GM12878 (cell line): ENCODE data around the gene NAA25. TPM values are rescaled to one million over a fixed set of nuclear protein-coding genes. Genes with fewer than 3 reads are reported as not detected.

Experiments
- ATAC-seq: fragments of 200-7000 bp; cut with Tn5 transposase; 3 replicates; pipeline ENCODE4 v1.9.1; 2020; ENCODE audit warnings: mild to moderate bottlenecking, moderate library complexity
- BruUV-seq: library from RNA; stranded (reverse); fragments of 400-500 nt; replicated peaks from 2 replicates; lab custom pipeline; 2021; lab: Mats Ljungman, UMichigan
- CTCF ChIA-PET: fragments of 300-600 bp; sonication (Branson Sonifier 250); formaldehyde crosslinking; extraction: SDS; loops from one replicate; lab custom pipeline; 2021; ENCODE audit warnings: inconsistent platforms; lab: Yijun Ruan, JAX
- POLR2A ChIA-PET: fragments of 350-600 bp; formaldehyde crosslinking; extraction: SDS; loops from one replicate; lab custom pipeline; 2021; ENCODE audit warnings: inconsistent platforms; lab: Charles Lee
- RAD21 ChIA-PET: fragments of 300-600 bp; sonication (Branson Sonifier 250); formaldehyde crosslinking; loops from one replicate; lab custom pipeline; 2023; ENCODE audit warnings: antibody characterized with exemption; ENCODE audit not compliant: unreplicated experiment; lab: Charles Lee
- SMC1A ChIA-PET: fragments of 300-600 bp; sonication (Branson Sonifier 250); formaldehyde crosslinking; loops from one replicate; lab custom pipeline; 2023; ENCODE audit not compliant: unreplicated experiment, uncharacterized antibody; lab: Charles Lee
- DNase-seq: peaks from one replicate; pipeline ENCODE4 v3.0.0-alpha.2; 2011; ENCODE audit warnings: low read depth, low spot score
- FAIRE-seq: peaks from 3 replicates; lab custom pipeline; 2011; peaks lifted over from hg19 to GRCh38; lab: Jason Lieb, UNC
- H2AFZ ChIP-seq: 2 replicates; pipeline ENCODE4 v1.6.0; 2011; ENCODE audit warnings: low read depth, low read length, control low read depth; ENCODE audit not compliant: control insufficient read depth
- H3K27ac ChIP-seq: 2 replicates; pipeline ENCODE4 v1.5.1; 2011; ENCODE audit warnings: control low read depth; ENCODE audit not compliant: control insufficient read depth, insufficient read depth
- H3K27me3 ChIP-seq, 2 experiments: replicated peaks in 1 of 2; 2 replicates each; pipeline versions ENCODE4 v1.6.0 to v1.6.1; 2011; ENCODE audit warnings: low read length in 1 of 2; ENCODE audit not compliant: control insufficient read depth in 2 of 2, insufficient read depth in 2 of 2
- H3K36me3 ChIP-seq, 2 experiments: 2 replicates each; pipeline ENCODE4 v1.5.1; 2011; ENCODE audit warnings: low read length in 1 of 2; ENCODE audit not compliant: control insufficient read depth in 2 of 2, insufficient read depth in 2 of 2
- H3K4me1 ChIP-seq: 2 replicates; pipeline ENCODE4 v1.6.1; 2011; ENCODE audit warnings: mild to moderate bottlenecking, low read length, moderate library complexity, mixed read lengths; ENCODE audit not compliant: control insufficient read depth, insufficient read depth
- H3K4me2 ChIP-seq: 2 replicates; pipeline ENCODE4 v1.6.0; 2011; ENCODE audit warnings: control low read depth; ENCODE audit not compliant: control insufficient read depth, insufficient read depth
- H3K4me3 ChIP-seq: fragments of 200-600 bp; sonication (generic); 2 replicates; pipeline ENCODE4 v1.5.1; 2016
- H3K79me2 ChIP-seq: 2 replicates; pipeline ENCODE4 v1.6.0; 2011; ENCODE audit warnings: low read length; ENCODE audit not compliant: control insufficient read depth, insufficient read depth
- H3K9ac ChIP-seq: 2 replicates; pipeline ENCODE4 v1.8.0; 2011; ENCODE audit warnings: low read length, control low read depth, mixed read lengths; ENCODE audit not compliant: control insufficient read depth, insufficient read depth
- H3K9me3 ChIP-seq: replicated peaks from 3 replicates; pipeline ENCODE4 v1.5.1; 2011; ENCODE audit warnings: mild to moderate bottlenecking, low read length; ENCODE audit not compliant: control insufficient read depth, insufficient read depth
- H4K20me1 ChIP-seq: 2 replicates; pipeline ENCODE4 v1.6.0; 2011; ENCODE audit not compliant: control insufficient read depth, insufficient read depth
- EED ChIP-seq: sonication (generic); IDR thresholded peaks from 2 replicates; pipeline ENCODE4 v1.6.1; 2016; ENCODE audit warnings: antibody characterized with exemption, low read depth
- JUNB ChIP-seq: IDR thresholded peaks from 2 replicates; pipeline ENCODE4 v1.6.1; 2016; ENCODE audit warnings: antibody characterized with exemption, mild to moderate bottlenecking
- NFYA ChIP-seq: IDR thresholded peaks from 2 replicates; pipeline ENCODE4 v1.6.1; 2011; ENCODE audit warnings: low read depth, mild to moderate bottlenecking, low read length, improper control_type of control experiment, borderline replicate concordance
- RAD21 ChIP-seq: IDR thresholded peaks from 2 replicates; pipeline ENCODE4 v1.6.1; 2011; ENCODE audit warnings: mild to moderate bottlenecking, low read depth, low read length, moderate library complexity; ENCODE audit not compliant: insufficient read depth
- RBBP5 ChIP-seq: fragments of 200-600 bp; sonication (generic); conservative IDR thresholded peaks from 2 replicates; pipeline ENCODE4 v1.6.1; 2016
- ZNF622 ChIP-seq: fragments of 450-650 bp; IDR thresholded peaks from 2 replicates; pipeline ENCODE4 v1.6.1; 2017; ENCODE audit warnings: mild to moderate bottlenecking, inconsistent platforms
- WGBS: methylation state at CpG from one replicate; pipeline ENCODE4 v1.1.6; 2016; ENCODE audit warnings: low lambda C conversion rate; ENCODE audit not compliant: insufficient replicate concordance, insufficient coverage; ENCODE audit errors: missing lambda C conversion rate; 5-methylcytosine and 5-hydroxymethylcytosine counted together
- in situ Hi-C: fragments of 300-500 bp; cut with MboI; formaldehyde crosslinking; loops from 9 replicates; pipeline ENCODE4 v1.14.3; 2018; ENCODE audit warnings: mixed read lengths
- intact Hi-C: fragments of 100-400 bp; cut with micrococcal nuclease; formaldehyde crosslinking; loops from one replicate; pipeline ENCODE4 v1.14.2; 2022; ENCODE audit not compliant: unreplicated experiment
- polyA plus RNA-seq, 11 experiments: library from polyadenylated mRNA; depleted of rRNA in 4 of 11; unstranded in 6 of 11; stranded (reverse) in 5 of 11; fragments of >200 nt; fragmentation: Nextera tagmentation in 4 of 11; fragmentation: Illumina TruSeq in 1 of 11; extraction: Ambion mirVana in 4 of 11; extraction: Trizol in 1 of 11; gene quantifications; 1 replicate in 1 of 11; 2 replicates in 10 of 11; pipeline versions ENCODE4 v1.2.1 to v1.2.3, GENCODE V29; 2011 to 2016; ENCODE audit warnings: inconsistent platforms in 2 of 11, missing spikeins in 2 of 11, low read depth in 1 of 11
- total RNA-seq, 4 experiments: library from RNA; depleted of rRNA in 3 of 4; stranded (reverse); fragments of >200 nt in 3 of 4; fragmentation: Illumina TruSeq in 1 of 4; extraction: Trizol in 1 of 4; gene quantifications; 2 replicates each; pipeline versions ENCODE4 v1.2.1 to v1.2.3, GENCODE V29; 2013 to 2021
- TF ChIP-seq, protein P1 (sequence below): fragments of 450-650 bp; IDR thresholded peaks from 2 replicates; pipeline ENCODE4 v1.6.1; 2018; ENCODE audit warnings: mild to moderate bottlenecking, low read depth, moderate library complexity; ENCODE audit not compliant: partially characterized antibody
- TF ChIP-seq, protein P2 (sequence below): fragments of 450-650 bp; conservative IDR thresholded peaks from 2 replicates; pipeline ENCODE4 v1.6.1; 2017; ENCODE audit warnings: mild to moderate bottlenecking, moderate library complexity
- TF ChIP-seq, protein P3 (sequence below): fragments of 450-650 bp; IDR thresholded peaks from 2 replicates; pipeline ENCODE4 v1.6.1; 2017; ENCODE audit warnings: antibody characterized with exemption, mild to moderate bottlenecking, moderate library complexity
- TF ChIP-seq, protein P4 (sequence below): fragments of 450-650 bp; IDR thresholded peaks from 2 replicates; pipeline ENCODE4 v1.6.1; 2017; ENCODE audit warnings: mild to moderate bottlenecking, low read depth, inconsistent platforms; ENCODE audit not compliant: poor library complexity, severe bottlenecking
- TF ChIP-seq, protein P5 (sequence below), 3 experiments: IDR thresholded peaks in 2 of 3; conservative IDR thresholded peaks in 1 of 3; 2 replicates each; pipeline ENCODE4 v1.5.1; 2011; ENCODE audit warnings: low read depth in 3 of 3, low read length in 3 of 3, mild to moderate bottlenecking in 3 of 3, control low read depth in 2 of 3, moderate library complexity in 2 of 3, inconsistent platforms in 1 of 3, mixed read lengths in 1 of 3; ENCODE audit not compliant: control insufficient read depth in 2 of 3, insufficient read depth in 1 of 3; ENCODE audit errors: extremely low read depth in 1 of 3

Gene NAA25
- total and polyA plus RNA-seq, 10 of the 15 experiments (the other 5 are each of a cell fraction or from before 2014, with no cell fraction given), result 15.0 to 39.2 (median 29.4) TPM

DNA sequence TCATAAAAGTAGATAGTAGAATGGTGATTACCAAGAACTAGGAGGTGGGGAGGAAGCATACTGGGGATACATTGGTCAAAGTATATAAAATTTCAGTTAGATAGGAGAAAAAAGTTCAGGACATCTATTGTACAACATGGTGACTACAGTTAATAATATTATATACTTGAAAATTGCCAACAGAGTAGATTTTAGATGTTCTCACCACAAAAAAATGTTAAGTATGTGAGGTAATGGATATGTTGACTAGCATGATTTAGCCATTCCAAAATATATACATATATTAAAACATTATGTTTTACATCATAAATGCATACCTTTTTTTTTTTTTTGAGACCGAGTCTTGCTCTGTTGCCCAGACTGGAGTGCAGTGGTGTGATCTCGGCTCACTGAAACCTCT, 126.6 kb downstream of the NAA25 start:
- in situ Hi-C loops, result no loop called here
- RAD21 ChIA-PET, result no interaction called here
- intact Hi-C loops, result no loop called here
- 100% methylated on average over 1 of the region's 2 CpGs for WGBS
- no TSS peak for BruUV-seq
- DNase-seq, result no peak
- Histone ChIP-seq H3K9ac (no peak overlapping the region), H3K27me3 (no peaks in the 10 kb centered on the region), H2AFZ (no peak overlapping the region), H3K4me2 (no peak overlapping the region), H3K4me3 (no peak overlapping the region), H3K27ac (no peak overlapping the region), H3K36me3 (no peaks in the 10 kb centered on the region), H4K20me1 (no peaks in the 10 kb centered on the region; the same call in 1 of the 2 replicates), H3K4me1 (no peaks in the 10 kb centered on the region), H3K9me3 (no peaks in the 10 kb centered on the region), H3K79me2 (no peaks in the 10 kb centered on the region)
- FAIRE-seq, result no peak
- CTCF ChIA-PET, result no interaction called here
- POLR2A ChIA-PET, result interaction anchor here (0.7 kb wide), 1 partner anchor 239 kb away, joined by 3 read pairs; no protein-coding TSS in a partner anchor
- no peak for ATAC-seq
- SMC1A ChIA-PET, result interaction anchor here (0.7 kb wide), 1 partner anchor 10 kb away, joined by 3 read pairs; no protein-coding TSS in a partner anchor
- TF ChIP-seq JUNB, result no peak
- TF ChIP-seq, protein P1, sequence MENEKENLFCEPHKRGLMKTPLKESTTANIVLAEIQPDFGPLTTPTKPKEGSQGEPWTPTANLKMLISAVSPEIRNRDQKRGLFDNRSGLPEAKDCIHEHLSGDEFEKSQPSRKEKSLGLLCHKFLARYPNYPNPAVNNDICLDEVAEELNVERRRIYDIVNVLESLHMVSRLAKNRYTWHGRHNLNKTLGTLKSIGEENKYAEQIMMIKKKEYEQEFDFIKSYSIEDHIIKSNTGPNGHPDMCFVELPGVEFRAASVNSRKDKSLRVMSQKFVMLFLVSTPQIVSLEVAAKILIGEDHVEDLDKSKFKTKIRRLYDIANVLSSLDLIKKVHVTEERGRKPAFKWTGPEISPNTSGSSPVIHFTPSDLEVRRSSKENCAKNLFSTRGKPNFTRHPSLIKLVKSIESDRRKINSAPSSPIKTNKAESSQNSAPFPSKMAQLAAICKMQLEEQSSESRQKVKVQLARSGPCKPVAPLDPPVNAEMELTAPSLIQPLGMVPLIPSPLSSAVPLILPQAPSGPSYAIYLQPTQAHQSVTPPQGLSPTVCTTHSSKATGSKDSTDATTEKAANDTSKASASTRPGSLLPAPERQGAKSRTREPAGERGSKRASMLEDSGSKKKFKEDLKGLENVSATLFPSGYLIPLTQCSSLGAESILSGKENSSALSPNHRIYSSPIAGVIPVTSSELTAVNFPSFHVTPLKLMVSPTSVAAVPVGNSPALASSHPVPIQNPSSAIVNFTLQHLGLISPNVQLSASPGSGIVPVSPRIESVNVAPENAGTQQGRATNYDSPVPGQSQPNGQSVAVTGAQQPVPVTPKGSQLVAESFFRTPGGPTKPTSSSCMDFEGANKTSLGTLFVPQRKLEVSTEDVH, result no peak
- TF ChIP-seq, protein P2, sequence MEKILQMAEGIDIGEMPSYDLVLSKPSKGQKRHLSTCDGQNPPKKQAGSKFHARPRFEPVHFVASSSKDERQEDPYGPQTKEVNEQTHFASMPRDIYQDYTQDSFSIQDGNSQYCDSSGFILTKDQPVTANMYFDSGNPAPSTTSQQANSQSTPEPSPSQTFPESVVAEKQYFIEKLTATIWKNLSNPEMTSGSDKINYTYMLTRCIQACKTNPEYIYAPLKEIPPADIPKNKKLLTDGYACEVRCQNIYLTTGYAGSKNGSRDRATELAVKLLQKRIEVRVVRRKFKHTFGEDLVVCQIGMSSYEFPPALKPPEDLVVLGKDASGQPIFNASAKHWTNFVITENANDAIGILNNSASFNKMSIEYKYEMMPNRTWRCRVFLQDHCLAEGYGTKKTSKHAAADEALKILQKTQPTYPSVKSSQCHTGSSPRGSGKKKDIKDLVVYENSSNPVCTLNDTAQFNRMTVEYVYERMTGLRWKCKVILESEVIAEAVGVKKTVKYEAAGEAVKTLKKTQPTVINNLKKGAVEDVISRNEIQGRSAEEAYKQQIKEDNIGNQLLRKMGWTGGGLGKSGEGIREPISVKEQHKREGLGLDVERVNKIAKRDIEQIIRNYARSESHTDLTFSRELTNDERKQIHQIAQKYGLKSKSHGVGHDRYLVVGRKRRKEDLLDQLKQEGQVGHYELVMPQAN, result no peak
- TF ChIP-seq ZNF622, result no peak
- TF ChIP-seq, protein P3, sequence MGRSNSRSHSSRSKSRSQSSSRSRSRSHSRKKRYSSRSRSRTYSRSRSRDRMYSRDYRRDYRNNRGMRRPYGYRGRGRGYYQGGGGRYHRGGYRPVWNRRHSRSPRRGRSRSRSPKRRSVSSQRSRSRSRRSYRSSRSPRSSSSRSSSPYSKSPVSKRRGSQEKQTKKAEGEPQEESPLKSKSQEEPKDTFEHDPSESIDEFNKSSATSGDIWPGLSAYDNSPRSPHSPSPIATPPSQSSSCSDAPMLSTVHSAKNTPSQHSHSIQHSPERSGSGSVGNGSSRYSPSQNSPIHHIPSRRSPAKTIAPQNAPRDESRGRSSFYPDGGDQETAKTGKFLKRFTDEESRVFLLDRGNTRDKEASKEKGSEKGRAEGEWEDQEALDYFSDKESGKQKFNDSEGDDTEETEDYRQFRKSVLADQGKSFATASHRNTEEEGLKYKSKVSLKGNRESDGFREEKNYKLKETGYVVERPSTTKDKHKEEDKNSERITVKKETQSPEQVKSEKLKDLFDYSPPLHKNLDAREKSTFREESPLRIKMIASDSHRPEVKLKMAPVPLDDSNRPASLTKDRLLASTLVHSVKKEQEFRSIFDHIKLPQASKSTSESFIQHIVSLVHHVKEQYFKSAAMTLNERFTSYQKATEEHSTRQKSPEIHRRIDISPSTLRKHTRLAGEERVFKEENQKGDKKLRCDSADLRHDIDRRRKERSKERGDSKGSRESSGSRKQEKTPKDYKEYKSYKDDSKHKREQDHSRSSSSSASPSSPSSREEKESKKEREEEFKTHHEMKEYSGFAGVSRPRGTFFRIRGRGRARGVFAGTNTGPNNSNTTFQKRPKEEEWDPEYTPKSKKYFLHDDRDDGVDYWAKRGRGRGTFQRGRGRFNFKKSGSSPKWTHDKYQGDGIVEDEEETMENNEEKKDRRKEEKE, result no peak
- TF ChIP-seq NFYA, result no peak
- TF ChIP-seq EED, result no peak
- no peak for TF ChIP-seq RAD21
- TF ChIP-seq, protein P4, sequence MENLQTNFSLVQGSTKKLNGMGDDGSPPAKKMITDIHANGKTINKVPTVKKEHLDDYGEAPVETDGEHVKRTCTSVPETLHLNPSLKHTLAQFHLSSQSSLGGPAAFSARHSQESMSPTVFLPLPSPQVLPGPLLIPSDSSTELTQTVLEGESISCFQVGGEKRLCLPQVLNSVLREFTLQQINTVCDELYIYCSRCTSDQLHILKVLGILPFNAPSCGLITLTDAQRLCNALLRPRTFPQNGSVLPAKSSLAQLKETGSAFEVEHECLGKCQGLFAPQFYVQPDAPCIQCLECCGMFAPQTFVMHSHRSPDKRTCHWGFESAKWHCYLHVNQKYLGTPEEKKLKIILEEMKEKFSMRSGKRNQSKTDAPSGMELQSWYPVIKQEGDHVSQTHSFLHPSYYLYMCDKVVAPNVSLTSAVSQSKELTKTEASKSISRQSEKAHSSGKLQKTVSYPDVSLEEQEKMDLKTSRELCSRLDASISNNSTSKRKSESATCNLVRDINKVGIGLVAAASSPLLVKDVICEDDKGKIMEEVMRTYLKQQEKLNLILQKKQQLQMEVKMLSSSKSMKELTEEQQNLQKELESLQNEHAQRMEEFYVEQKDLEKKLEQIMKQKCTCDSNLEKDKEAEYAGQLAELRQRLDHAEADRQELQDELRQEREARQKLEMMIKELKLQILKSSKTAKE, result no peak
- TF ChIP-seq, protein P5, sequence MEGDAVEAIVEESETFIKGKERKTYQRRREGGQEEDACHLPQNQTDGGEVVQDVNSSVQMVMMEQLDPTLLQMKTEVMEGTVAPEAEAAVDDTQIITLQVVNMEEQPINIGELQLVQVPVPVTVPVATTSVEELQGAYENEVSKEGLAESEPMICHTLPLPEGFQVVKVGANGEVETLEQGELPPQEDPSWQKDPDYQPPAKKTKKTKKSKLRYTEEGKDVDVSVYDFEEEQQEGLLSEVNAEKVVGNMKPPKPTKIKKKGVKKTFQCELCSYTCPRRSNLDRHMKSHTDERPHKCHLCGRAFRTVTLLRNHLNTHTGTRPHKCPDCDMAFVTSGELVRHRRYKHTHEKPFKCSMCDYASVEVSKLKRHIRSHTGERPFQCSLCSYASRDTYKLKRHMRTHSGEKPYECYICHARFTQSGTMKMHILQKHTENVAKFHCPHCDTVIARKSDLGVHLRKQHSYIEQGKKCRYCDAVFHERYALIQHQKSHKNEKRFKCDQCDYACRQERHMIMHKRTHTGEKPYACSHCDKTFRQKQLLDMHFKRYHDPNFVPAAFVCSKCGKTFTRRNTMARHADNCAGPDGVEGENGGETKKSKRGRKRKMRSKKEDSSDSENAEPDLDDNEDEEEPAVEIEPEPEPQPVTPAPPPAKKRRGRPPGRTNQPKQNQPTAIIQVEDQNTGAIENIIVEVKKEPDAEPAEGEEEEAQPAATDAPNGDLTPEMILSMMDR (IDR thresholded peaks at IDR 0.05 in 2 of 3, conservative IDR thresholded peaks at IDR 0.05 in 1 of 3; ENCODE audit: control insufficient read depth in 2 of 3, extremely low read depth in 1 of 3, insufficient read depth in 1 of 3, low read depth in 3 of 3, low read length in 3 of 3), result no peak
- no peak for TF ChIP-seq RBBP5
